HepG2 (cell line): ENCODE data around the gene SIAE. TPM values are rescaled to one million over a fixed set of nuclear protein-coding genes. Genes with fewer than 3 reads are reported as not detected.

Experiments
- ATAC-seq: fragments of 200-7000 bp; cut with Tn5 transposase; 3 replicates; pipeline ENCODE4 v1.9.1; 2020; ENCODE audit warnings: mild to moderate bottlenecking, moderate library complexity
- BruUV-seq: library from RNA; stranded (reverse); fragments of 400-500 nt; replicated peaks from 2 replicates; lab custom pipeline; 2021; lab: Mats Ljungman, UMichigan
- CTCF ChIA-PET: fragments of 300-600 bp; formaldehyde crosslinking; extraction: SDS; loops from one replicate; lab custom pipeline; 2021; ENCODE audit warnings: low total read pairs, inconsistent platforms, low intra/inter-chr PET ratio; lab: Yijun Ruan, JAX
- POLR2A ChIA-PET: fragments of 350-600 bp; sonication (Branson Sonifier 250); formaldehyde crosslinking; loops from one replicate; lab custom pipeline; 2020; ENCODE audit warnings: antibody characterized with exemption, inconsistent platforms; lab: Yijun Ruan, JAX
- DNase-seq: peaks from one replicate; pipeline ENCODE4 v3.0.0-alpha.2; 2015; ENCODE audit warnings: low spot score
- FAIRE-seq: peaks from 3 replicates; lab custom pipeline; 2011; peaks lifted over from hg19 to GRCh38; lab: Jason Lieb, UNC
- H2AFZ ChIP-seq: one replicate; pipeline ENCODE4 v1.6.1; 2011; ENCODE audit warnings: low read length, inconsistent platforms
- H3K27ac ChIP-seq: fragments of 300-600 bp; 3 replicates; pipeline ENCODE4 v1.8.0; 2011; ENCODE audit warnings: mixed run types, mild to moderate bottlenecking, mixed read lengths, low read length, inconsistent platforms; ENCODE audit not compliant: insufficient read depth; ENCODE audit errors: extremely low read length
- H3K27me3 ChIP-seq, 2 experiments: fragments of 200-600 bp in 1 of 2; 2 replicates in 1 of 2; 3 replicates in 1 of 2; pipeline versions ENCODE4 v1.6.0 to v1.8.0; 2011; ENCODE audit warnings: low read length in 2 of 2, mild to moderate bottlenecking in 2 of 2, moderate library complexity in 2 of 2, inconsistent platforms in 1 of 2; ENCODE audit not compliant: insufficient read depth in 2 of 2, control insufficient read depth in 1 of 2
- H3K36me3 ChIP-seq, 2 experiments: fragments of 200-600 bp in 1 of 2; replicated peaks in 1 of 2; 2 replicates in 1 of 2; 3 replicates in 1 of 2; pipeline versions ENCODE4 v1.5.1 to v1.8.0; 2011; ENCODE audit warnings: low read length in 2 of 2, inconsistent platforms in 1 of 2; ENCODE audit not compliant: insufficient read depth in 2 of 2, control insufficient read depth in 1 of 2
- H3K4me1 ChIP-seq: 2 replicates; pipeline ENCODE4 v1.5.1; 2012; ENCODE audit warnings: low read length, inconsistent platforms; ENCODE audit not compliant: insufficient read depth
- H3K4me2 ChIP-seq: 2 replicates; pipeline ENCODE4 v1.6.0; 2011; ENCODE audit warnings: low read depth, low read length, inconsistent platforms
- H3K4me3 ChIP-seq, 3 experiments: fragments of 200-600 bp in 1 of 3; sonication (generic), shearing (Covaris generic) in 1 of 3; replicated peaks in 1 of 3; 2 replicates each; pipeline ENCODE4 v1.5.1; 2011 to 2016; ENCODE audit warnings: low read length in 3 of 3, inconsistent platforms in 2 of 3, low read depth in 2 of 3, mild to moderate bottlenecking in 2 of 3, control low read depth in 1 of 3, mixed read lengths in 1 of 3; ENCODE audit not compliant: insufficient read depth in 1 of 3
- H3K79me2 ChIP-seq: one replicate; pipeline ENCODE4 v1.6.1; 2011; ENCODE audit warnings: low read length, inconsistent platforms; ENCODE audit not compliant: insufficient read depth
- H3K9ac ChIP-seq: 2 replicates; pipeline ENCODE4 v1.6.0; 2011; ENCODE audit warnings: mild to moderate bottlenecking, low read depth, low read length, inconsistent platforms; ENCODE audit not compliant: insufficient read depth
- H3K9me3 ChIP-seq: 2 replicates; pipeline ENCODE4 v1.5.1; 2012; ENCODE audit warnings: mild to moderate bottlenecking, low read length
- H4K20me1 ChIP-seq: 2 replicates; pipeline ENCODE4 v1.6.0; 2011; ENCODE audit warnings: inconsistent platforms, mild to moderate bottlenecking, low read length, moderate library complexity; ENCODE audit not compliant: insufficient read depth
- CREB1 ChIP-seq, 2 experiments: fragments of 450-650 bp in 1 of 2; IDR thresholded peaks; 2 replicates each; pipeline ENCODE4 v1.6.1; 2016 to 2017; ENCODE audit warnings: control low read depth in 1 of 2, mild to moderate bottlenecking in 1 of 2, missing compliant biosample characterization in 1 of 2, missing genetic modification characterization in 1 of 2
- ERF ChIP-seq: IDR thresholded peaks from 2 replicates; pipeline ENCODE4 v1.6.1; 2018; ENCODE audit warnings: missing biosample characterization, missing genetic modification reagents
- ESRRA ChIP-seq: sonication (generic); formaldehyde crosslinking; IDR thresholded peaks from 2 replicates; pipeline ENCODE4 v1.5.1; 2020; ENCODE audit warnings: mild to moderate bottlenecking, low read depth, missing genetic modification reagents
- GFI1 ChIP-seq: sonication (generic); formaldehyde crosslinking; IDR thresholded peaks from 2 replicates; pipeline ENCODE4 v1.5.0; 2020; ENCODE audit warnings: missing genetic modification reagents, mild to moderate bottlenecking, borderline replicate concordance
- HBP1 ChIP-seq: IDR thresholded peaks from 2 replicates; pipeline ENCODE4 v1.6.1; 2016; ENCODE audit warnings: low read depth, control low read depth
- NFIC ChIP-seq: IDR thresholded peaks from 2 replicates; pipeline ENCODE4 v1.6.1; 2012; ENCODE audit warnings: mild to moderate bottlenecking, low read length, inconsistent platforms
- WGBS: methylation state at CpG from one replicate; pipeline ENCODE4 v1.1.6; 2017; ENCODE audit warnings: low lambda C conversion rate; 5-methylcytosine and 5-hydroxymethylcytosine counted together
- in situ Hi-C: cut with HindIII; loops from 2 replicates; pipeline ENCODE4 v1.10.0; 2017; ENCODE audit warnings: low pct_unique_long_range_greater_than_20kb; ENCODE audit not compliant: extremely low pct_ligation_motif_present
- intact Hi-C: fragments of 100-400 bp; cut with micrococcal nuclease; formaldehyde crosslinking; loops from one replicate; pipeline ENCODE4 v1.10.0; 2022; ENCODE audit not compliant: unreplicated experiment
- polyA plus RNA-seq, 8 experiments: library from polyadenylated mRNA; depleted of rRNA in 3 of 8; stranded (reverse) in 7 of 8; unstranded in 1 of 8; fragments of >200 nt; fragmentation: Illumina TruSeq in 4 of 8; extraction: Trizol in 4 of 8; gene quantifications; 2 replicates each; pipeline versions ENCODE4 v1.2.1 to v1.2.3, GENCODE V29; 2011 to 2016; ENCODE audit warnings: low read depth in 4 of 8, missing spikeins in 1 of 8, mixed read lengths in 1 of 8; ENCODE audit not compliant: insufficient read depth in 1 of 8
- total RNA-seq, 5 experiments: library from RNA; depleted of rRNA; stranded (reverse); fragments of >200 nt; fragmentation: Illumina TruSeq; extraction: Trizol; gene quantifications; 2 replicates each; pipeline ENCODE4 v1.2.3, GENCODE V29; 2016; ENCODE audit warnings: low read depth in 1 of 5

SIAE gene
- total and polyA plus RNA-seq, 2 of the 13 experiments (the other 11 are each of a cell fraction or from before 2014, with no cell fraction given), result 7.0 to 22.4 TPM

- no peak for TF ChIP-seq GFI1
- TF ChIP-seq ESRRA (CRISPR knock-in tag), result peak; percentile 79
Observed at GRCh38 chr11:124669193-124669592, 4.3 kb downstream of the SIAE start (continued).

- Histone ChIP-seq H3K36me3 (no peaks in the 10 kb centered on the region; a peak in 1 of 5 replicates), H3K79me2 (no peaks in the 10 kb centered on the region), H3K27ac (no peak overlapping the region), H3K4me2 (no peak overlapping the region), H4K20me1 (no peaks in the 10 kb centered on the region), H3K4me3 (no peak overlapping the region), H3K9me3 (no peaks in the 10 kb centered on the region), H3K4me1 (peaks cover 7% of the 10 kb centered on the region), H3K27me3 (no peaks in the 10 kb centered on the region), H2AFZ (no peak overlapping the region), H3K9ac (no peak overlapping the region)
- ATAC-seq (no peak), FAIRE-seq (no peak), DNase-seq (no peak)
- intact Hi-C loops, result no loop called here
- in situ Hi-C loops, result no loop called here
- ChIA-PET POLR2A (no interaction called here), CTCF (interaction anchor here (5.7 kb wide), 1 partner anchor 170 kb away, joined by 45 read pairs; no protein-coding TSS in a partner anchor)
- WGBS, result 89% methylated on average over 3 of the region's 3 CpGs
- TF ChIP-seq NFIC (no peak), CREB1 (IDR thresholded peaks at IDR 0.05) (no peak), CREB1 (CRISPR knock-in tag; IDR thresholded peaks at IDR 0.05) (no peak), ERF (CRISPR knock-in tag) (no peak), HBP1 (CRISPR knock-in tag) (no peak)
- no TSS peak for BruUV-seq
Observed at GRCh38 chr11:124667601-124668000, 5.9 kb downstream of the SIAE start.
